HepG2 (cell line): Measurements from ENCODE around the gene DHH. TPM values are rescaled to one million over a fixed set of nuclear protein-coding genes. Genes with fewer than 3 reads are reported as not detected.

Source experiments
- ELF4 ChIP-seq: sonication (generic); formaldehyde crosslinking; IDR thresholded peaks from 2 replicates; pipeline ENCODE4 v1.5.0; 2020; ENCODE audit warnings: missing genetic modification reagents, mild to moderate bottlenecking, moderate library complexity, borderline replicate concordance
- FOXK2 ChIP-seq: fragments of 450-650 bp; IDR thresholded peaks from 2 replicates; pipeline ENCODE4 v1.6.1; 2016
- FOXP1 ChIP-seq, 2 experiments: fragments of 450-650 bp in 1 of 2; IDR thresholded peaks; 2 replicates each; pipeline ENCODE4 v1.6.1; 2017 to 2018; ENCODE audit warnings: antibody characterized with exemption in 1 of 2
- JUNB ChIP-seq: sonication (generic); formaldehyde crosslinking; IDR thresholded peaks from 2 replicates; pipeline ENCODE4 v1.8.0; 2022; ENCODE audit warnings: missing genetic modification reagents, mild to moderate bottlenecking, borderline replicate concordance
- MTA1 ChIP-seq: sonication (generic); formaldehyde crosslinking; IDR thresholded peaks from 2 replicates; pipeline ENCODE4 v1.4.0; 2020; ENCODE audit warnings: missing genetic modification reagents, mild to moderate bottlenecking, borderline replicate concordance
- PITX1 ChIP-seq: sonication (generic); formaldehyde crosslinking; IDR thresholded peaks from 2 replicates; pipeline ENCODE4 v1.5.1; 2020; ENCODE audit warnings: mild to moderate bottlenecking, missing genetic modification reagents
- SKI ChIP-seq: fragments of 450-650 bp; IDR thresholded peaks from one replicate; pipeline ENCODE4 v1.6.1; 2018; ENCODE audit warnings: mild to moderate bottlenecking; ENCODE audit not compliant: partially characterized antibody
- ZBTB20 ChIP-seq: sonication (generic); formaldehyde crosslinking; IDR thresholded peaks from 2 replicates; pipeline ENCODE4 v1.8.1; 2023; ENCODE audit warnings: missing genetic modification reagents, low read depth, mild to moderate bottlenecking, borderline replicate concordance
- ZFP90 ChIP-seq: sonication (generic); formaldehyde crosslinking; IDR thresholded peaks from 2 replicates; pipeline ENCODE4 v1.8.0; 2022; ENCODE audit warnings: missing genetic modification reagents, mild to moderate bottlenecking, inconsistent platforms, borderline replicate concordance
- ZNF318 ChIP-seq: sonication (generic); formaldehyde crosslinking; IDR thresholded peaks from 2 replicates; pipeline ENCODE4 v1.4.0; 2020; ENCODE audit warnings: mild to moderate bottlenecking, missing genetic modification reagents
- ZNF530 ChIP-seq: sonication (generic); formaldehyde crosslinking; IDR thresholded peaks from 2 replicates; pipeline ENCODE4 v1.5.0; 2020; ENCODE audit warnings: low read depth, mild to moderate bottlenecking, missing genetic modification reagents
- ZNF563 ChIP-seq: sonication (generic); formaldehyde crosslinking; IDR thresholded peaks from 2 replicates; pipeline ENCODE4 v1.8.0; 2022; ENCODE audit warnings: mild to moderate bottlenecking, moderate library complexity, missing genetic modification reagents
- ZNF703 ChIP-seq: sonication (generic); formaldehyde crosslinking; IDR thresholded peaks from 2 replicates; pipeline ENCODE4 v1.5.1; 2020; ENCODE audit warnings: missing genetic modification reagents, mild to moderate bottlenecking, moderate library complexity, borderline replicate concordance
- ZNF713 ChIP-seq: sonication (generic); formaldehyde crosslinking; IDR thresholded peaks from 2 replicates; pipeline ENCODE4 v1.4.0; 2020; ENCODE audit warnings: mild to moderate bottlenecking, missing genetic modification reagents
- ZNF772 ChIP-seq: sonication (generic); formaldehyde crosslinking; IDR thresholded peaks from 2 replicates; pipeline ENCODE4 v1.5.0; 2020; ENCODE audit warnings: mild to moderate bottlenecking, missing genetic modification reagents
- polyA plus RNA-seq, 8 experiments: library from polyadenylated mRNA; depleted of rRNA in 3 of 8; stranded (reverse) in 7 of 8; unstranded in 1 of 8; fragments of >200 nt; fragmentation: Illumina TruSeq in 4 of 8; extraction: Trizol in 4 of 8; gene quantifications; 2 replicates each; pipeline versions ENCODE4 v1.2.1 to v1.2.3, GENCODE V29; 2011 to 2016; ENCODE audit warnings: low read depth in 4 of 8, missing spikeins in 1 of 8, mixed read lengths in 1 of 8; ENCODE audit not compliant: insufficient read depth in 1 of 8
- total RNA-seq, 5 experiments: library from RNA; depleted of rRNA; stranded (reverse); fragments of >200 nt; fragmentation: Illumina TruSeq; extraction: Trizol; gene quantifications; 2 replicates each; pipeline ENCODE4 v1.2.3, GENCODE V29; 2016; ENCODE audit warnings: low read depth in 1 of 5
- TF ChIP-seq, protein P1 (sequence below): sonication (generic); formaldehyde crosslinking; IDR thresholded peaks from 2 replicates; pipeline ENCODE4 v1.8.0; 2022; ENCODE audit warnings: missing genetic modification reagents, mild to moderate bottlenecking, inconsistent platforms, borderline replicate concordance
- TF ChIP-seq, protein P2 (sequence below): sonication (generic); formaldehyde crosslinking; IDR thresholded peaks from 2 replicates; pipeline ENCODE4 v1.5.1; 2020; ENCODE audit warnings: missing genetic modification reagents, mild to moderate bottlenecking, borderline replicate concordance

Gene DHH
- total and polyA plus RNA-seq, 2 of the 13 experiments (the other 11 are each of a cell fraction or from before 2014, with no cell fraction given), result not detected

- peak; percentile 12; the same call in 1 of the 2 replicates for TF ChIP-seq JUNB
- TF ChIP-seq MTA1 (CRISPR knock-in tag), result 0 out of 2 replicates have a peak, but pooled peaks have one; percentile 48
- TF ChIP-seq ZBTB20 (CRISPR knock-in tag), result no peak
- 0 out of 2 replicates have a peak, but pooled peaks have one; percentile 21 for TF ChIP-seq ZNF772 (CRISPR knock-in tag)
- TF ChIP-seq, protein P1, sequence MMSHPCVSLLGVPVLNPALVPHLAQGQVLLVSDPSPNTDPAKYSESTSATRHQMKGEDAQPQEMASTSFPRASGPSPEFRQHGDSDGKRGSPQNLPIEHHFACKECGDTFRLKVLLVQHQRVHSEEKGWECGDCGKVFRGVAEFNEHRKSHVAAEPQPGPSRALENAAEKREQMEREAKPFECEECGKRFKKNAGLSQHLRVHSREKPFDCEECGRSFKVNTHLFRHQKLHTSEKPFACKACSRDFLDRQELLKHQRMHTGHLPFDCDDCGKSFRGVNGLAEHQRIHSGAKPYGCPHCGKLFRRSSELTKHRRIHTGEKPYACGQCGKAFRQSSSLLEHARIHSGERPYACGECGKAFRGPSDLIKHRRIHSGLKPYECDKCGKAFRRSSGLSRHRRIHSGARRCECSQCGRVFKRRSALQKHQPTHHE, result 0 out of 2 replicates have a peak, but pooled peaks have one; percentile 31
- TF ChIP-seq ZNF563 (CRISPR knock-in tag), result 0 out of 2 replicates have a peak, but pooled peaks have one; percentile 43
- TF ChIP-seq ZNF530 (CRISPR knock-in tag), result no peak
- no peak for TF ChIP-seq ELF4 (CRISPR knock-in tag)
- 0 out of 2 replicates have a peak, but pooled peaks have one; percentile 17 for TF ChIP-seq ZNF318 (CRISPR knock-in tag)
- no peak for TF ChIP-seq ZNF713 (CRISPR knock-in tag)
- TF ChIP-seq FOXP1 (IDR thresholded peaks at IDR 0.05), result no peak
- no peak for TF ChIP-seq FOXP1 (CRISPR knock-in tag; IDR thresholded peaks at IDR 0.05)
- TF ChIP-seq SKI, result no peak
- peak; percentile 81; the same call in 1 of the 2 replicates for TF ChIP-seq FOXK2
- TF ChIP-seq, protein P2, sequence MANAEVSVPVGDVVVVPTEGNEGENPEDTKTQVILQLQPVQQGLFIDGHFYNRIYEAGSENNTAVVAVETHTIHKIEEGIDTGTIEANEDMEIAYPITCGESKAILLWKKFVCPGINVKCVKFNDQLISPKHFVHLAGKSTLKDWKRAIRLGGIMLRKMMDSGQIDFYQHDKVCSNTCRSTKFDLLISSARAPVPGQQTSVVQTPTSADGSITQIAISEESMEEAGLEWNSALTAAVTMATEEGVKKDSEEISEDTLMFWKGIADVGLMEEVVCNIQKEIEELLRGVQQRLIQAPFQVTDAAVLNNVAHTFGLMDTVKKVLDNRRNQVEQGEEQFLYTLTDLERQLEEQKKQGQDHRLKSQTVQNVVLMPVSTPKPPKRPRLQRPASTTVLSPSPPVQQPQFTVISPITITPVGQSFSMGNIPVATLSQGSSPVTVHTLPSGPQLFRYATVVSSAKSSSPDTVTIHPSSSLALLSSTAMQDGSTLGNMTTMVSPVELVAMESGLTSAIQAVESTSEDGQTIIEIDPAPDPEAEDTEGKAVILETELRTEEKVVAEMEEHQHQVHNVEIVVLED (CRISPR knock-in tag), result peak; percentile 82; the same call in 1 of the 2 replicates
- no peak for TF ChIP-seq ZNF703 (CRISPR knock-in tag)
- TF ChIP-seq ZFP90, result peak; percentile 57; the same call in 1 of the 2 replicates
- TF ChIP-seq PITX1 (CRISPR knock-in tag), result 0 out of 2 replicates have a peak, but pooled peaks have one; percentile 14
Observed at GRCh38 chr12:49069507-49070346, 24.9 kb downstream of the DHH start, which contains the start of gene RHEBL1 (continued).
